Ectodermal cell (in vitro differentiated cells): Measurements from ENCODE around the gene FOXO4.

Source experiments
- H3K27ac ChIP-seq: 2 replicates; pipeline ENCODE4 v1.7.0; 2013; ENCODE audit warnings: mild to moderate bottlenecking, low read depth, low read length; ENCODE audit not compliant: insufficient read depth, poor library complexity, severe bottlenecking
- H3K27me3 ChIP-seq: 2 replicates; pipeline ENCODE4 v1.7.0; 2013; ENCODE audit warnings: mild to moderate bottlenecking, low read length; ENCODE audit not compliant: insufficient read depth, control insufficient read depth, poor library complexity, severe bottlenecking
- H3K36me3 ChIP-seq: one replicate; pipeline ENCODE4 v1.7.0; 2013; ENCODE audit warnings: low read length; ENCODE audit not compliant: control insufficient read depth, insufficient read depth
- H3K4me1 ChIP-seq: one replicate; pipeline ENCODE4 v1.7.0; 2013; ENCODE audit warnings: low read length; ENCODE audit not compliant: control insufficient read depth, insufficient read depth
- H3K4me3 ChIP-seq: 2 replicates; pipeline ENCODE4 v1.7.0; 2013; ENCODE audit warnings: low read depth, low read length, control low read depth; ENCODE audit not compliant: insufficient read depth
- H3K9me3 ChIP-seq: 2 replicates; pipeline ENCODE4 v1.7.0; 2013; ENCODE audit warnings: mild to moderate bottlenecking, low read length, moderate library complexity; ENCODE audit not compliant: control insufficient read depth
- WGBS, 2 experiments: methylation state at CpG; one replicate each; pipeline ENCODE4 v1.1.7; 2013; ENCODE audit warnings: missing lambda C conversion rate in 2 of 2; 5-methylcytosine and 5-hydroxymethylcytosine counted together

Gene FOXO4

GRCh38 chrX:71107762-71108360 is 12.2 kb downstream of the FOXO4 start:
- Histone ChIP-seq H3K4me1 (peaks cover 17% of the 10 kb centered on the region), H3K27ac (no peak overlapping the region), H3K36me3 (no peaks in the 10 kb centered on the region), H3K9me3 (no peaks in the 10 kb centered on the region), H3K27me3 (no peaks in the 10 kb centered on the region), H3K4me3 (no peak overlapping the region)
- 64 to 69% methylated on average over 8 to 9 of the region's 9 CpGs for WGBS, 2 experiments

GRCh38 chrX:71109051-71109450 is 13.4 kb downstream of the FOXO4 start:
- Histone ChIP-seq H3K9me3 (no peaks in the 10 kb centered on the region), H3K4me1 (peaks cover 8% of the 10 kb centered on the region), H3K27ac (no peak overlapping the region), H3K4me3 (no peak overlapping the region), H3K27me3 (no peaks in the 10 kb centered on the region), H3K36me3 (no peaks in the 10 kb centered on the region)
- 98 to 100% methylated on average over 5 of the region's 6 CpGs for WGBS, 2 experiments

- H3K9me3 ChIP-seq, result no peaks in the 10 kb centered on the region
- H3K36me3 ChIP-seq, result no peaks in the 10 kb centered on the region
- no peak within 1 kb of the TSS for H3K27ac ChIP-seq
- H3K27me3 ChIP-seq, result no peaks in the 10 kb centered on the region
- peaks cover 7% of the 10 kb centered on the region for H3K4me1 ChIP-seq
- H3K4me3 ChIP-seq, result no peak within 1 kb of the TSS
- 67 to 87% methylated on average over 2 to 4 of the region's 8 CpGs for WGBS, 2 experiments
Observed at GRCh38 chrX:71111141-71111843, 15.6 kb downstream of the FOXO4 start, which contains the start of gene IL2RG. IL2RG (minus strand) TSS chrX:71111577; CDS start chrX:71111539, 38 bp downstream.

GRCh38 chrX:71111921-71112431 is 16.3 kb downstream of the FOXO4 start:
- Histone ChIP-seq H3K4me3 (no peak overlapping the region), H3K27me3 (no peaks in the 10 kb centered on the region), H3K27ac (no peak overlapping the region), H3K4me1 (peaks cover 7% of the 10 kb centered on the region), H3K36me3 (no peaks in the 10 kb centered on the region), H3K9me3 (no peaks in the 10 kb centered on the region)
- 86 to 91% methylated on average over 4 to 5 of the region's 5 CpGs for WGBS, 2 experiments

- Histone ChIP-seq H3K4me3 (no peak overlapping the region), H3K9me3 (no peaks in the 10 kb centered on the region), H3K4me1 (no peaks in the 10 kb centered on the region), H3K27ac (no peak overlapping the region), H3K36me3 (peaks cover 2% of the 10 kb centered on the region), H3K27me3 (no peaks in the 10 kb centered on the region)
- 76 to 79% methylated on average over 8 to 10 of the region's 10 CpGs for WGBS, 2 experiments
Observed at GRCh38 chrX:71117358-71117757, 21.7 kb downstream of the FOXO4 start.

- 1% methylated on average over 53 to 55 of the region's 56 CpGs for WGBS, 2 experiments
- Histone ChIP-seq H3K9me3 (no peaks in the 10 kb centered on the region), H3K4me1 (no peaks in the 10 kb centered on the region), H3K36me3 (peaks cover 3% of the 10 kb centered on the region), H3K4me3 (peak within 1 kb of the TSS; percentile 60), H3K27me3 (no peaks in the 10 kb centered on the region), H3K27ac (no peak within 1 kb of the TSS)
Observed at GRCh38 chrX:71118032-71118984, 22.7 kb downstream of the FOXO4 start, which contains the start of gene MED12. MED12 (plus strand) TSS chrX:71118596; CDS start chrX:71118755, 159 bp downstream.

GRCh38 chrX:71118985-71119535 is 23.4 kb downstream of the FOXO4 start:
- Histone ChIP-seq H3K36me3 (peaks cover 3% of the 10 kb centered on the region), H3K4me1 (no peaks in the 10 kb centered on the region), H3K27me3 (no peaks in the 10 kb centered on the region), H3K9me3 (no peaks in the 10 kb centered on the region), H3K27ac (no peak overlapping the region), H3K4me3 (peak overlapping the region; percentile 60)
- WGBS, 2 experiments, result 5 to 7% methylated on average over 12 to 14 of the region's 17 CpGs

GRCh38 chrX:71128166-71128833 is 32.6 kb downstream of the FOXO4 start:
- Histone ChIP-seq H3K4me1 (no peaks in the 10 kb centered on the region), H3K27ac (no peak overlapping the region), H3K36me3 (peaks cover 19% of the 10 kb centered on the region), H3K9me3 (no peaks in the 10 kb centered on the region), H3K4me3 (no peak overlapping the region), H3K27me3 (no peaks in the 10 kb centered on the region)
- 90 to 91% methylated on average over 12 of the region's 12 CpGs for WGBS, 2 experiments

- Histone ChIP-seq H3K36me3 (peaks cover 19% of the 10 kb centered on the region), H3K4me1 (no peaks in the 10 kb centered on the region), H3K4me3 (no peak overlapping the region), H3K27me3 (no peaks in the 10 kb centered on the region), H3K27ac (no peak overlapping the region), H3K9me3 (no peaks in the 10 kb centered on the region)
- WGBS, 2 experiments, result 50 to 52% methylated on average over 18 of the region's 18 CpGs
Observed at GRCh38 chrX:71128915-71129765, 33.5 kb downstream of the FOXO4 start.
